ENCODE measurements around the gene ARHGEF12.

DNA sequence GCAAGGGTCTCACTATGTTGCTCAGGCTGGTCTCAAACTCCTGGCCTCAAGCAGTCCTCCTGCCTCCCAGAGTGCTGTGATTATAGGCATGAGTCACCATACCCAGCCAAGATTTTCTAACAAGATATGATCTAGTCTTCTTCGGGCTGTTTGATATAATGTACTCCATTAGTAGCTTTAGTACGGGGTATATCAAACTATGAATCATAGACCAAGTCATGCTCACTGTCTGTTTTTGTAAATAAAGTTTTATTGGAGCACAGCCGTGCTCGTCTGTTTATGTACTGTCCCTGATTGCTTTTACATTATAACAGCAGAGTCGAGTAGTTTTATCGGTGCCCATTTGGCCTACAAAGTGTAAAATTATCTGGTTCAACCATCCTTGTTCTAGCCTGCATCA is 131.4 kb downstream of the ARHGEF12 start:
- no peak for TF ChIP-seq POLR2A (IDR thresholded peaks at IDR 0.05)
- TF ChIP-seq, protein P1, sequence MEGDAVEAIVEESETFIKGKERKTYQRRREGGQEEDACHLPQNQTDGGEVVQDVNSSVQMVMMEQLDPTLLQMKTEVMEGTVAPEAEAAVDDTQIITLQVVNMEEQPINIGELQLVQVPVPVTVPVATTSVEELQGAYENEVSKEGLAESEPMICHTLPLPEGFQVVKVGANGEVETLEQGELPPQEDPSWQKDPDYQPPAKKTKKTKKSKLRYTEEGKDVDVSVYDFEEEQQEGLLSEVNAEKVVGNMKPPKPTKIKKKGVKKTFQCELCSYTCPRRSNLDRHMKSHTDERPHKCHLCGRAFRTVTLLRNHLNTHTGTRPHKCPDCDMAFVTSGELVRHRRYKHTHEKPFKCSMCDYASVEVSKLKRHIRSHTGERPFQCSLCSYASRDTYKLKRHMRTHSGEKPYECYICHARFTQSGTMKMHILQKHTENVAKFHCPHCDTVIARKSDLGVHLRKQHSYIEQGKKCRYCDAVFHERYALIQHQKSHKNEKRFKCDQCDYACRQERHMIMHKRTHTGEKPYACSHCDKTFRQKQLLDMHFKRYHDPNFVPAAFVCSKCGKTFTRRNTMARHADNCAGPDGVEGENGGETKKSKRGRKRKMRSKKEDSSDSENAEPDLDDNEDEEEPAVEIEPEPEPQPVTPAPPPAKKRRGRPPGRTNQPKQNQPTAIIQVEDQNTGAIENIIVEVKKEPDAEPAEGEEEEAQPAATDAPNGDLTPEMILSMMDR (IDR thresholded peaks at IDR 0.05), result no peak

Data from thyroid gland (tissue), 4 donors.